PC-3 (cell line): ENCODE measurements around the gene TNNI3. TPM values are rescaled to one million over a fixed set of nuclear protein-coding genes. Genes with fewer than 3 reads are reported as not detected.

Experiments used
- ATAC-seq: fragments of 200-7000 bp; cut with Tn5 transposase; 2 replicates; pipeline ENCODE4 v1.9.1; 2020; ENCODE audit warnings: mild to moderate bottlenecking, moderate library complexity
- BruUV-seq: library from RNA; stranded (reverse); fragments of 400-500 nt; replicated peaks from 2 replicates; lab custom pipeline; 2021; lab: Mats Ljungman, UMichigan
- CTCF ChIA-PET: fragments of 300-600 bp; sonication (Branson Sonifier 250); formaldehyde crosslinking; loops from one replicate; lab custom pipeline; 2022; ENCODE audit warnings: antibody characterized with exemption; lab: Charles Lee
- POLR2A ChIA-PET: fragments of 300-600 bp; sonication (Branson Sonifier 250); formaldehyde crosslinking; loops from one replicate; lab custom pipeline; 2022; ENCODE audit warnings: antibody characterized with exemption; ENCODE audit not compliant: unreplicated experiment; lab: Charles Lee
- DNase-seq: peaks from one replicate; pipeline ENCODE4 v3.0.0-alpha.2; 2015
- H2AFZ ChIP-seq: fragments of 300-600 bp; sonication (generic); 2 replicates; pipeline ENCODE4 v1.6.0; 2016; ENCODE audit warnings: antibody characterized with exemption, low read length
- H3F3A ChIP-seq: fragments of 300-600 bp; sonication (generic); one replicate; pipeline ENCODE4 v1.6.0; 2017; ENCODE audit warnings: antibody characterized with exemption, low read length, control low read depth, mild to moderate bottlenecking; ENCODE audit not compliant: unreplicated experiment
- H3K27ac ChIP-seq: fragments of 300-600 bp; sonication (generic); 2 replicates; pipeline ENCODE4 v1.5.1; 2016; ENCODE audit warnings: mild to moderate bottlenecking, low read length
- H3K27me3 ChIP-seq: fragments of 300-600 bp; sonication (generic); 2 replicates; pipeline ENCODE4 v1.6.1; 2016; ENCODE audit warnings: low read length, mixed read lengths
- H3K36me3 ChIP-seq: fragments of 300-600 bp; sonication (generic); 2 replicates; pipeline ENCODE4 v1.6.1; 2016; ENCODE audit warnings: low read depth, mixed run types, low read length, mixed read lengths
- H3K4me1 ChIP-seq: fragments of 300-600 bp; sonication (generic); 2 replicates; pipeline ENCODE4 v1.5.1; 2016; ENCODE audit warnings: low read length; ENCODE audit not compliant: insufficient read depth
- H3K4me2 ChIP-seq: fragments of 300-600 bp; sonication (generic); 2 replicates; pipeline ENCODE4 v1.6.0; 2016; ENCODE audit warnings: low read length
- H3K4me3 ChIP-seq: fragments of 300-600 bp; sonication (generic); 2 replicates; pipeline ENCODE4 v1.5.1; 2016; ENCODE audit warnings: mild to moderate bottlenecking, low read length, mixed read lengths
- H3K79me2 ChIP-seq: fragments of 300-600 bp; sonication (generic); 2 replicates; pipeline ENCODE4 v1.6.1; 2017; ENCODE audit warnings: low read length, mixed read lengths
- H3K9ac ChIP-seq: fragments of 300-600 bp; sonication (generic); 2 replicates; pipeline ENCODE4 v1.6.0; 2016; ENCODE audit warnings: mild to moderate bottlenecking, low read length
- H3K9me2 ChIP-seq: fragments of 300-600 bp; sonication (generic); replicated peaks from 2 replicates; pipeline ENCODE4 v1.6.1; 2016; ENCODE audit warnings: mixed run types, low read length, mixed read lengths
- H3K9me3 ChIP-seq: fragments of 300-600 bp; sonication (generic); 2 replicates; pipeline ENCODE4 v1.6.1; 2016; ENCODE audit warnings: low read length, mixed read lengths
- H4K20me1 ChIP-seq: fragments of 300-600 bp; sonication (generic); 2 replicates; pipeline ENCODE4 v1.6.1; 2016; ENCODE audit warnings: low read length, mixed read lengths
- EZH2 ChIP-seq: fragments of 300-600 bp; sonication (generic); IDR thresholded peaks from one replicate; pipeline ENCODE4 v1.6.1; 2017; ENCODE audit warnings: antibody characterized with exemption, mild to moderate bottlenecking, low read length; ENCODE audit not compliant: unreplicated experiment
- EZH2phosphoT487 ChIP-seq: fragments of 300-600 bp; sonication (generic); IDR thresholded peaks from 2 replicates; pipeline ENCODE4 v1.6.1; 2018; ENCODE audit warnings: mild to moderate bottlenecking, antibody characterized with exemption, low read length, borderline replicate concordance
- intact Hi-C: fragments of 100-400 bp; cut with micrococcal nuclease; formaldehyde crosslinking; loops from 2 replicates; pipeline ENCODE4 v1.9.0; 2023
- total RNA-seq: library from RNA; depleted of rRNA; stranded (reverse); fragments of >200 nt; gene quantifications from 2 replicates; pipeline ENCODE4 v1.2.3, GENCODE V29; 2014
- TF ChIP-seq, protein P1 (sequence below): fragments of 300-600 bp; sonication (generic); conservative IDR thresholded peaks from 2 replicates; pipeline ENCODE4 v1.5.1; 2017; ENCODE audit warnings: antibody characterized with exemption, low read depth, mild to moderate bottlenecking, low read length

TNNI3 gene
- total RNA-seq, 1 experiment from 2014 or later, result 32.4 TPM

- no peaks in the 10 kb centered on the region for H4K20me1 ChIP-seq
- H2AFZ ChIP-seq, result no peak overlapping the region
- no peaks in the 10 kb centered on the region for H3F3A ChIP-seq
- ATAC-seq, result no peak
- H3K9ac ChIP-seq, result no peak overlapping the region
- H3K4me1 ChIP-seq, result no peaks in the 10 kb centered on the region
- TF ChIP-seq EZH2phosphoT487 (no peak), EZH2 (no peak)
- TF ChIP-seq, protein P1, sequence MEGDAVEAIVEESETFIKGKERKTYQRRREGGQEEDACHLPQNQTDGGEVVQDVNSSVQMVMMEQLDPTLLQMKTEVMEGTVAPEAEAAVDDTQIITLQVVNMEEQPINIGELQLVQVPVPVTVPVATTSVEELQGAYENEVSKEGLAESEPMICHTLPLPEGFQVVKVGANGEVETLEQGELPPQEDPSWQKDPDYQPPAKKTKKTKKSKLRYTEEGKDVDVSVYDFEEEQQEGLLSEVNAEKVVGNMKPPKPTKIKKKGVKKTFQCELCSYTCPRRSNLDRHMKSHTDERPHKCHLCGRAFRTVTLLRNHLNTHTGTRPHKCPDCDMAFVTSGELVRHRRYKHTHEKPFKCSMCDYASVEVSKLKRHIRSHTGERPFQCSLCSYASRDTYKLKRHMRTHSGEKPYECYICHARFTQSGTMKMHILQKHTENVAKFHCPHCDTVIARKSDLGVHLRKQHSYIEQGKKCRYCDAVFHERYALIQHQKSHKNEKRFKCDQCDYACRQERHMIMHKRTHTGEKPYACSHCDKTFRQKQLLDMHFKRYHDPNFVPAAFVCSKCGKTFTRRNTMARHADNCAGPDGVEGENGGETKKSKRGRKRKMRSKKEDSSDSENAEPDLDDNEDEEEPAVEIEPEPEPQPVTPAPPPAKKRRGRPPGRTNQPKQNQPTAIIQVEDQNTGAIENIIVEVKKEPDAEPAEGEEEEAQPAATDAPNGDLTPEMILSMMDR, result no peak
- no peak for DNase-seq
- no peak overlapping the region for H3K4me2 ChIP-seq
- H3K36me3 ChIP-seq, result no peaks in the 10 kb centered on the region
- H3K9me2 ChIP-seq, result no peaks in the 10 kb centered on the region
- intact Hi-C loops, result no loop called here
- no peak overlapping the region for H3K27ac ChIP-seq
- CTCF ChIA-PET, result no interaction called here
- H3K79me2 ChIP-seq, result no peaks in the 10 kb centered on the region
- no peaks in the 10 kb centered on the region for H3K9me3 ChIP-seq
- H3K27me3 ChIP-seq, result no peaks in the 10 kb centered on the region
- no TSS peak for BruUV-seq
- POLR2A ChIA-PET, result no interaction called here
- no peak overlapping the region for H3K4me3 ChIP-seq
These were observed 21.0 kb downstream of the TNNI3 start for GRCh38 chr19:55136399-55137102.

GRCh38 chr19:55134736-55135135 lies 22.8 kb downstream of the TNNI3 start:
- H3K4me2 ChIP-seq, result no peak overlapping the region
- TF ChIP-seq EZH2phosphoT487 (no peak), EZH2 (no peak)
- TF ChIP-seq, protein P1, result no peak
- ChIA-PET POLR2A (no interaction called here), CTCF (interaction anchor here (1.4 kb wide), 1 partner anchor 12 kb away, joined by 3 read pairs; no protein-coding TSS in a partner anchor)
- H3K79me2 ChIP-seq, result no peaks in the 10 kb centered on the region
- H3K9me2 ChIP-seq, result no peaks in the 10 kb centered on the region
- no peaks in the 10 kb centered on the region for H3K9me3 ChIP-seq
- no peak overlapping the region for H3K4me3 ChIP-seq
- H3K36me3 ChIP-seq, result no peaks in the 10 kb centered on the region
- DNase-seq, result no peak
- H3K27ac ChIP-seq, result no peak overlapping the region
- no TSS peak for BruUV-seq
- no peaks in the 10 kb centered on the region for H4K20me1 ChIP-seq
- H3K4me1 ChIP-seq, result no peaks in the 10 kb centered on the region
- no peak overlapping the region for H3K9ac ChIP-seq
- ATAC-seq, result no peak
- H2AFZ ChIP-seq, result no peak overlapping the region
- no peaks in the 10 kb centered on the region for H3K27me3 ChIP-seq
- intact Hi-C loops, result no loop called here
- no peaks in the 10 kb centered on the region for H3F3A ChIP-seq
